ENCODE measurements around the gene CTNNA3. TPM values are rescaled to one million over a fixed set of nuclear protein-coding genes. Genes with fewer than 3 reads are reported as not detected.

Gene CTNNA3
- total RNA-seq, 3 donors from 2014 or later = not detected

DNA sequence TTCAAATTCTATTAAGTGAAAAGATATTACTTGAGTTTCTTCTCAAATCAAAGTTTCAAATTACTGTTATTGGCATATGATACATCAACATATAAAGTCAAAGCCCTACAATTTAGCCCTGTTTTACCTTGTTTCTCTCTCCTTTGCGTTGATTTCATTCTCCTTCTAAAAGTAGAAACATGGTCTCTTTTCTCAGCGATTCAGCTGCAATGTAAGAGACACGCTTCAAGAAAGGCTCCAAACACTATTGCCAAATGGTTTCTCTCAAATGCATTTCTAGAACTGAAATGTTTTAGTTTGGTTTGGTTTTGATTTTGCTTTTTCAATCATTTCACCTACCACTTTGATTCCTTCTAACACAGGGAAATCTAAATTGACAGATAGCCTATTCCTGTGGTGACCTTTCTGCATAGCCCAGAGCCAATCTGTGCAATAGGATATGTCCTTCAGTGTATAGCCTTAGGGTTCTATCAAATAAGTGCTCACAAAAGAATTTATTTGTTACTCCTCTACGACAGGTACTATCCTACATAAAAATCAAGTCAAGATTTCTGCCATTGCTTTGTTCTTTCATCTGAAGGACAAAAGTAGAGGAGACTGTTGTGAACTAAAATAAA is 47.3 kb downstream of the CTNNA3 start:
- DNase-seq = no peak
- H3K27me3 Mint-ChIP-seq (ENCODE audit: low read depth) = no peaks in the 10 kb centered on the region
- no peaks in the 10 kb centered on the region for H3K4me1 Mint-ChIP-seq (ENCODE audit: low read depth)
- H3K9me3 Mint-ChIP-seq = no peaks in the 10 kb centered on the region
- no peak for ATAC-seq
- no peaks in the 10 kb centered on the region for H3K36me3 Mint-ChIP-seq (ENCODE audit: insufficient read depth)
- H3K4me3 Mint-ChIP-seq = no peak overlapping the region

DNA sequence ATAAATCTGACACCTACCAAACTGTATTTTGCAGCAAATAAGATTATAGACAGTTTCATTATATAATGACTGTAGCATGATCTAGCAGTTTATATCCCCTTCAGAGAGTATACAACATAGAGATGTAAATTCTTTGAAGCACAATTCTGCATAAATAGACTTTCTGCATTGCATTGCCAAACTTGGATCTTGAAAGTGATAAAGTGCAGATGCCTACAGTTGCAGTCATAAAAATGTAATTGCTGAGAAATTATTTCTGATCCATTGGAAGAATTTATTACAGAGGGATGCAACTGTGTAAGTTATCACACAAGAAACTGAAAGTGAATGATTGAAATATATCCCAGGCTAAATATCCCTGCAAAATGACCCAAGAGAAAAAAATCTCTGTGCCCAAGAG is 65.1 kb downstream of the CTNNA3 start:
- Mint-ChIP-seq H3K9me3 (peaks cover 11% of the 10 kb centered on the region), H3K27me3 (ENCODE audit: low read depth) (peaks cover 9% of the 10 kb centered on the region), H3K4me3 (no peak overlapping the region), H3K36me3 (ENCODE audit: insufficient read depth) (no peaks in the 10 kb centered on the region), H3K4me1 (ENCODE audit: low read depth) (no peaks in the 10 kb centered on the region)
- DNase-seq = no peak
- ATAC-seq = no peak

DNA sequence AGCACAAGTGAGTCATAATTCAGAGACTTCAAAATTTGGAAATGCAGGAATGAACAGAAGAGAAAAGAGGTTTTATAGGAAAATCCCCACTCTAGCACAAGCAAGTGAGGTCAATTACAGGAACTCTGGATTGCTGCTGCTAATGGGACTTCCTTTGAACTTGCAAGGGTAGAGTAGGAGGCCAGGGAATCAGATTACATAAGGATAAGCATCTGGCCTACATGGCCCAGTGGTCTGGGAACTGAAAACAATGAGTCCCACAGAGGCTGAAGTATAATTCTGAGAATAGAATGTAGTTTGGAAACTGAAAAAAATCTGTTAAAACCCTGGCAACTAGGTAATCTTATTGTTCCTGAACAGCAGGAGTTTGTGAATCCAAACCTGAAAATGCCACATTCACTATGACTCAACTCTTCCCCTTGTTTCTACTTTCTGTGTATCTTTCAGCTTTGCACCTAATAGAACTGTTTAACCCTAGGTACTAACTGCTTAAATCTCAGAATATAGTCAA is 66.5 kb downstream of the CTNNA3 start:
- no peaks in the 10 kb centered on the region for H3K9me3 Mint-ChIP-seq
- no peak for ATAC-seq
- H3K36me3 Mint-ChIP-seq (ENCODE audit: insufficient read depth) = no peaks in the 10 kb centered on the region
- no peak overlapping the region for H3K4me3 Mint-ChIP-seq
- H3K27me3 Mint-ChIP-seq (ENCODE audit: low read depth) = peaks cover 4% of the 10 kb centered on the region
- no peak for DNase-seq
- no peaks in the 10 kb centered on the region for H3K4me1 Mint-ChIP-seq (ENCODE audit: low read depth)

DNA sequence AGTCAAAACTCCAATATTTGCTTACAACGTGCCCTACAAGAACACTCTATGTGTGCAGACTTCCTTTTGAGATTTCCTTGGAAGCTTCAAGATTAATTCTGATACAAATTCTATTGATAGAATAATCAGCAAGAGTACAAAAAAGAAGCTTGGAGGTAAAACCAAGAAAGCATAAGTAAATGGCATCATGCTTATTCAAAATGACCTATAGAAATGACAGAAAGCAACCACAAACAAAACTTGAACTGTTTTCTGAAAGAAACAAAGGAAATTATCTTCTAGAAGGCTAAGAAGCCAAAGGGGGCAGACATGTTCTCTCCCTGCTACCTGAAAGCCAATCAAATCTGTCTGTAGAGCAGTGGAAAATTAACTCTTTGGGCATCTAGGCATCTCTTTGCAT is 73.0 kb downstream of the CTNNA3 start:
- Mint-ChIP-seq H3K27me3 (ENCODE audit: low read depth) (peaks cover 7% of the 10 kb centered on the region), H3K4me3 (no peak overlapping the region), H3K36me3 (ENCODE audit: insufficient read depth) (no peaks in the 10 kb centered on the region), H3K4me1 (ENCODE audit: low read depth) (no peaks in the 10 kb centered on the region), H3K9me3 (no peaks in the 10 kb centered on the region)
- no peak for ATAC-seq
- DNase-seq = no peak

DNA sequence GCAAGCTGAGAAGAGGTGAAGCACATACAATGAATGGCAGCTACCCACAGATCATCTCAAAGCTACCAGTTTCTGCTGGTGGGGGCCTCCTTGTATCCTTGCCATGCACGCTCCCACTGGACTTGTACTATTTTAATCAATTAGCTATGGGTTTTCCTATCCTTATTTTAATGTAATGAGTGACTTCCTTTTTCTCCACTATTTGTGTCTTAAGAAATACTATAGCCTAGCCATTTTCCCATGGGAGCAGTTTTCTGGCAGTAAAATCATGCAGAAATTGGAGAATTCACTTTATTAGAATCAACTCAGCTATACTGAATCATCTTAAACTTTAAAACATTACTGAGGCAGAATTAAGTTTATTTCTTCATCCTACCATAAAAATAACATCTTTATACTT is 73.5 kb downstream of the CTNNA3 start:
- H3K4me3 Mint-ChIP-seq = no peak overlapping the region
- no peaks in the 10 kb centered on the region for H3K9me3 Mint-ChIP-seq
- no peak for DNase-seq
- peaks cover 7% of the 10 kb centered on the region for H3K27me3 Mint-ChIP-seq (ENCODE audit: low read depth)
- H3K36me3 Mint-ChIP-seq (ENCODE audit: insufficient read depth) = no peaks in the 10 kb centered on the region
- no peak for ATAC-seq
- no peaks in the 10 kb centered on the region for H3K4me1 Mint-ChIP-seq (ENCODE audit: low read depth)

DNA sequence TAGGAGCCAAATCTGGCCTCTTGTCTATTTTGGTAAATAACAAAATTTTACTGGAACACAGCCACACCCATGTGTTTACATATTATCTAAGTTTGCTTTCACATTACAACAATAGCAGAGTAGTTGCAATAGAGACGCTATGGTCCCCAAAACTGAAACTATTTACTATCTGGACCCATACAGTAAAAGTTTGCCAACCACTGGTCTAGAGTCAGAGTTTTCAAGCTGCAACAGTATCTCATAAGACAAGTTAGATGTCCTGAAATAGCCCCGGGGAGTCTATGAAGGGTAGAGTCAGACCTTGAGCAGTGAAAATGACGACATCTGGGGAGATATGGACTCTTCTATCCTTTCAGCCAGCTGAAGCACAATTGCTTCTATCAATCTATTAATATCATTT is 74.2 kb downstream of the CTNNA3 start:
- Mint-ChIP-seq H3K27me3 (ENCODE audit: low read depth) (peaks cover 7% of the 10 kb centered on the region), H3K9me3 (no peaks in the 10 kb centered on the region), H3K36me3 (ENCODE audit: insufficient read depth) (no peaks in the 10 kb centered on the region), H3K4me1 (ENCODE audit: low read depth) (no peaks in the 10 kb centered on the region), H3K4me3 (no peak overlapping the region)
- DNase-seq = no peak
- ATAC-seq = no peak

DNA sequence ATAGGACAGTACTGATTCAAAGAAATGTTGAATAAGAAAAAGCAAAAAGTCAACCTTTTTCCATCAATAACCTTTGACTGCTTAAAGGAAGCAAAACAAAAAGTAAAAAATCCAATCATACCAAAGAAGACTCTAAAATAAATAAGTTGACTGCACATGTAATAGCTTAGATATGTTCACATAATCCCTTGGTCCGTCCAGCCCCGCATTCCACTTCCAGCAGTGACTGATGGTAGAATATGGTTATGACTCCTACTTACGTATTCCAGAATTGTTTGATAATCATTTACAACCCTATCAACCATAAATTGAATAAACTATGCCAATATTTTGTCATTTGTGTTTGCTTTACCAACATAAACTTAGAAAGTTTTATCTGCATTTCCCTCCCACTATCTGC is 77.9 kb downstream of the CTNNA3 start:
- Mint-ChIP-seq H3K36me3 (ENCODE audit: insufficient read depth) (no peaks in the 10 kb centered on the region), H3K27me3 (ENCODE audit: low read depth) (peaks cover 5% of the 10 kb centered on the region), H3K4me1 (ENCODE audit: low read depth) (peaks cover 9% of the 10 kb centered on the region), H3K9me3 (no peaks in the 10 kb centered on the region), H3K4me3 (no peak overlapping the region)
- ATAC-seq = no peak
- DNase-seq = no peak

DNA sequence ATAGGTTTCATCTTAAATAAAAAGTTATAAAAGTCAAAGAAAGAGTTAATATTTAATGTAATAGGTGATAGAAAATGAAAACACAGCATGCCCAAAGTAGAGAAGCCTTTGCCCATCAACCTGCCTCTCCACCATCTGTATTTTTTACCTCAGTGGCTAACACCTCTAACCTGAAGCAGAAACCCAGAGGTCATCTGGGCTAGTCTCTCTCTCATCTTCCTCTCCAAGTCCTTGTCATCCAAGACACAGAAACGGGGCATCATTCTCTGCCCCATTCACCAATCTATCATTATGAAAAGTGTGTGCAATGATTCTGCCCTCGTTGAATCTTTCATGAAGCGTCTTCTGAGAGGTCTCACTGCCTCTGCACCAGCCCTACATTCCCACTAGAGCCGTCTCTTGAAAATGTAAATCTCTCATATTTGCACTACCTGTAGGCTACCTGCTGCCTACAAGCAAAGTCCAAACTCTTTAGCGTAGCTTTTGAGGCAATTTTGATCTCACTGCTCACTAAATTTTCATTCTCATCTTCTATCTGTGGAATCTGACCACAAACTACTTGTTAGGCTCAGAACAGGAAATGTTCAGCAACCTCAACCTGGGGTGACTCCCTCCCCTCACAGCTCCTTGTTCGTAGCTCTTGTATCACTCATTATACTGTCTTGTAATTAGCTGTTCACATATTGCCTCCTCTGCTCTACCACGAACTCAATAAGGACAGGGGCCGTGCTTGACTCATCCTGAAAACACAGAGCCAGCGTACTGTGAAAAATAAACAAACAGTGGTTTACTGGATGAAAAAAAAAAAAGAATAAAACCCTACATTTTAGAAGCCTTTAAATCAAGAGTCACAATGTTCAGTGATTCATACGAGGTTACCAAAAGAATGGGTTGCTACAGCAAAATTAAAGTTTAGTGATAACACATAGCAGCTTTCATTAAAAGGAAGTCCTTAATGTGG is 83.1 kb downstream of the CTNNA3 start:
- H3K9me3 Mint-ChIP-seq = no peaks in the 10 kb centered on the region
- no peaks in the 10 kb centered on the region for H3K36me3 Mint-ChIP-seq (ENCODE audit: insufficient read depth)
- DNase-seq (peak; percentile 16), ATAC-seq (peak; percentile 99 to 100)
- peaks cover 25% of the 10 kb centered on the region for H3K4me1 Mint-ChIP-seq (ENCODE audit: low read depth)
- H3K27me3 Mint-ChIP-seq (ENCODE audit: low read depth) = no peaks in the 10 kb centered on the region
- H3K4me3 Mint-ChIP-seq = peak overlapping the region; percentile 33

DNA sequence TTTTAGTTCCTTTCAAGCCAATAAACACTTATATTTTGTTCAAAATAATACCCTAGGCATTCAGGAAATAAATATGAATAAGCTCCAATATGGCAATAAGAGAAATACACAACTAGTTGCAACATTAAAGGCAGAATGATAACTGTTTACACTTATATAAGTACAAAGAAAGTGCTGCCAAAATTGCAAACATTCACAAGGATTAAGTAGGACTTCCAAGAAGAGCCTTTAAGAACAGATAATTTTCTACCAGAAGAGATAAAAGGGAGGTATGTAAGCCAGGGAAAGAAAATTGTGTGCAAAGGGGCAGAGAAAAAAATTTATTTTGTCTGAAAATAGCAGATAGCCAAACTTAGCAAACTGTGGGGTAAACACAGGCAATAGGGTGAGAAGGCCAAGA is 83.8 kb downstream of the CTNNA3 start:
- no peak for DNase-seq
- no peaks in the 10 kb centered on the region for H3K27me3 Mint-ChIP-seq (ENCODE audit: low read depth)
- H3K36me3 Mint-ChIP-seq (ENCODE audit: insufficient read depth) = no peaks in the 10 kb centered on the region
- H3K4me3 Mint-ChIP-seq = no peak overlapping the region
- peaks cover 30% of the 10 kb centered on the region for H3K4me1 Mint-ChIP-seq (ENCODE audit: low read depth)
- ATAC-seq = no peak
- no peaks in the 10 kb centered on the region for H3K9me3 Mint-ChIP-seq

DNA sequence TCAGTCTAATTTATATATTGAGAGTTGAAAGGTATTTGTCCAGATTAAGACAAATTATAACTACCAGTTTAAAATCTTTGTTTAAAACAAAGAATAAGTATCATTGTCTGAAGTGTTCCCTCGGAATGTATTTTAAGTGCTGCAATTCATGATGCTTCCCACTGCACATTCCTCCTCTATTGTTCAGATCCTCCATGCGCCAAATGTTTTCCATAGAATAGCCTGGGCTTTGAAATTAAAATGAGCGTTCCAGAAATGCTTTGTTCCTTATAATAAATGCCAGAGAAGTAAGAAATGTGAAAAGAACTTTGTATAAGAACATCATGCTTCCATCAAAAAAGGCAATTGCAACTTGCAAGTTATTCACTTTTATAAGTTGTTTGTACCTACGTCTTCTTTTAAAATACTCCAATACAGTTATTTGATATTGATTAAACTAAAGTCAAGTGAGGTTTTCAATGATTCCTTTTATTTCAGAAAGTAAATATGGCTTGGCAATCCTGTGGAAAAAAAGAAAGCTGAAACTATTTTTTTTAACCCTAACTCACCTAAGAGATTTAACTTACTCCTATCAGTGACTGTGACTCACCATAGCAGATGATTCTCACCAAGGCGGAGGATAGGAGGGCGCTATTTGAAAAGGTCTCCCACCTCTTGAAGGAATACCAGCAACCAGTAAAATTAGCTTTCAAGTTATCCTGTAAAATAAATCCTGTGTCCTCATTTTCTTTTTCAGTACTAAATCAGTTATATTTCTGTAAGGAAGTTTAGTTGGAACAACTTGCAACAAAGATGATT is 85.8 kb downstream of the CTNNA3 start:
- ATAC-seq = no peak
- no peaks in the 10 kb centered on the region for H3K27me3 Mint-ChIP-seq (ENCODE audit: low read depth)
- no peak overlapping the region for H3K4me3 Mint-ChIP-seq
- peaks cover 30% of the 10 kb centered on the region for H3K4me1 Mint-ChIP-seq (ENCODE audit: low read depth)
- DNase-seq = no peak
- no peaks in the 10 kb centered on the region for H3K36me3 Mint-ChIP-seq (ENCODE audit: insufficient read depth)
- no peaks in the 10 kb centered on the region for H3K9me3 Mint-ChIP-seq

DNA sequence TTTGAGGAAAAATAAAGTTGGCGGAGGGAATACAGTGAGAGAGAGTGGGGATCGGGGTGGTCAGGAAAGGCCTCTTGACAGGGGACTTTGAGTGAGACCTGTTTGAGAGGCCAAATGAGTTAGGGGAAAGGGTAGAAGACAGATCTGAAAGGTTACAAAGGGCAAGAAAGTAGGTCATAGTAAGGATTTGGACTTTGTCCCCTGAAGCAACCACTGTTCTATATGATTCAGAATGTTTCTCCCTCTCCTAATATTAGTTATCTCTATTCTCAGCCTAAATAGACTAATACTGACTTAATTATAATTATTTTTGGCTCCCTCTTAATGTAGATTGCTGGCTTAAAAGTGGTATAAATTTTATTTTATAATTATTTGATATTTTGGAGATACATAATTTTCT is 88.0 kb downstream of the CTNNA3 start:
- H3K4me3 Mint-ChIP-seq = no peak overlapping the region
- H3K9me3 Mint-ChIP-seq = no peaks in the 10 kb centered on the region
- peaks cover 20% of the 10 kb centered on the region for H3K4me1 Mint-ChIP-seq (ENCODE audit: low read depth)
- DNase-seq (no peak), ATAC-seq (no peak)
- no peaks in the 10 kb centered on the region for H3K27me3 Mint-ChIP-seq (ENCODE audit: low read depth)
- no peaks in the 10 kb centered on the region for H3K36me3 Mint-ChIP-seq (ENCODE audit: insufficient read depth)

DNA sequence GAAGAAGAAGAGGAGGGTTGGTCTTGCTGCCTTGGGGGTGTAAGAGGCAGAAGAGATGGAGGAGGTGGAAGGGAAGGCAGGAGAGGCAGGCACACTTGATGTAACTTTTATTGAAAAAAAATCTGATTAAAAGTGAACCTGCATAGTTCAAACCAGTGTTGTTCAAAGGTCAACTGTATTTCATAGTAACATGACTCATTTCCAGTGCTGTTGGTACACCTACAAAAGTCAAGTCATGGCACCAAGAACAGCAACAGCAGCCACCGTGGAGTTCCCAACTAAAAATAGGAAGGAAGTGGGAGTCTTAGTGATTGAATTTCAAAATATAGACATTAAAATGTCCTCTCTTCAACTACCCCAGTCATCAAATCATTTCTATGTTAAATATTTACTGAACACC is 88.5 kb downstream of the CTNNA3 start:
- Mint-ChIP-seq H3K36me3 (ENCODE audit: insufficient read depth) (no peaks in the 10 kb centered on the region), H3K9me3 (no peaks in the 10 kb centered on the region), H3K27me3 (ENCODE audit: low read depth) (no peaks in the 10 kb centered on the region), H3K4me3 (no peak overlapping the region), H3K4me1 (ENCODE audit: low read depth) (peaks cover 14% of the 10 kb centered on the region)
- ATAC-seq = peak; percentile 46 to 50
- no peak for DNase-seq

DNA sequence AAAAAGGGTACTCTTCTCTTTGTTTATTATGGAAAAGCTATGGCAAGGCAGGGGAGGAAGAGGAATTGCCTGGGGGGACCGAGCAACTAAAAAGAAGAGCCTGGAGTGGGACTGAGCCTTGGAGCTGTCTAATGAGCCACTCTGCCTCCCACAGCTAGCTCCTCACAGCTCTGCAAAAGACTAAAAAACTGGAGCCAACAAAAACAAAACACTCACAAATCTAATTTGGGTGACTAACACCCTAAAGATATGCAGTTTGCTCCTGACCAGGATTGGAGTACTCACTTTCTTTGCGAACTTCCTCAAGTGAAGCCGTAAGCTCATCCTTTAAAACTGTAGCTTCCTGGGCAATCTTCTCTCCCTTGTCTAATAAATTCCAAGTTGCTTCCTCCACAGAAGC is 89.4 kb downstream of the CTNNA3 start:
- no peak overlapping the region for H3K4me3 Mint-ChIP-seq
- H3K4me1 Mint-ChIP-seq (ENCODE audit: low read depth) = peaks cover 6% of the 10 kb centered on the region
- H3K27me3 Mint-ChIP-seq (ENCODE audit: low read depth) = peaks cover 5% of the 10 kb centered on the region
- DNase-seq (no peak), ATAC-seq (no peak)
- no peaks in the 10 kb centered on the region for H3K9me3 Mint-ChIP-seq
- no peaks in the 10 kb centered on the region for H3K36me3 Mint-ChIP-seq (ENCODE audit: insufficient read depth)

DNA sequence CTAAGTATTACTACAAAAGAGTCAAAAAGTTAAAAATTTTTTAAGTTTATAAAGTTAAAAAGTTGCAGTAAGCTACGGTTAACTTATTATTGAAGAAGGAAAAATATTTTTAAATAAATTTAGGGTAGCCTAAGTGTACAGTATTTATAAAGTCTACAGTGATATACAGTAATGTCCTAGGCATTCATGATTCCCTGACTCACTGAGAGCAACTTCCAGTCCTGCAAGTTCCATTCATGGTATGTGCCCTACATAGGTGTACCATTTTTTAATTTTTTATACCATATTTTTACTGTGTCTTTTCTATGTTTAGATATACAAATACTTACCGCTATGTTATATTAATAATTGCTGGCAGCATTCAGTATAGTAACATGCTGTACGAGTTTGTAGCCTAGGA is 92.3 kb downstream of the CTNNA3 start:
- ATAC-seq = no peak
- Mint-ChIP-seq H3K4me3 (no peak overlapping the region), H3K27me3 (ENCODE audit: low read depth) (peaks cover 6% of the 10 kb centered on the region), H3K9me3 (no peaks in the 10 kb centered on the region), H3K36me3 (ENCODE audit: insufficient read depth) (no peaks in the 10 kb centered on the region), H3K4me1 (ENCODE audit: low read depth) (peaks cover 6% of the 10 kb centered on the region)
- no peak for DNase-seq

Measured in activated T-cell treated with anti-CD3 and anti-CD28 coated beads, Interleukin-2, amount 50 U/mL, for 4 hours (primary cell).